Measurements from ENCODE around the gene SAXO2.

DNA sequence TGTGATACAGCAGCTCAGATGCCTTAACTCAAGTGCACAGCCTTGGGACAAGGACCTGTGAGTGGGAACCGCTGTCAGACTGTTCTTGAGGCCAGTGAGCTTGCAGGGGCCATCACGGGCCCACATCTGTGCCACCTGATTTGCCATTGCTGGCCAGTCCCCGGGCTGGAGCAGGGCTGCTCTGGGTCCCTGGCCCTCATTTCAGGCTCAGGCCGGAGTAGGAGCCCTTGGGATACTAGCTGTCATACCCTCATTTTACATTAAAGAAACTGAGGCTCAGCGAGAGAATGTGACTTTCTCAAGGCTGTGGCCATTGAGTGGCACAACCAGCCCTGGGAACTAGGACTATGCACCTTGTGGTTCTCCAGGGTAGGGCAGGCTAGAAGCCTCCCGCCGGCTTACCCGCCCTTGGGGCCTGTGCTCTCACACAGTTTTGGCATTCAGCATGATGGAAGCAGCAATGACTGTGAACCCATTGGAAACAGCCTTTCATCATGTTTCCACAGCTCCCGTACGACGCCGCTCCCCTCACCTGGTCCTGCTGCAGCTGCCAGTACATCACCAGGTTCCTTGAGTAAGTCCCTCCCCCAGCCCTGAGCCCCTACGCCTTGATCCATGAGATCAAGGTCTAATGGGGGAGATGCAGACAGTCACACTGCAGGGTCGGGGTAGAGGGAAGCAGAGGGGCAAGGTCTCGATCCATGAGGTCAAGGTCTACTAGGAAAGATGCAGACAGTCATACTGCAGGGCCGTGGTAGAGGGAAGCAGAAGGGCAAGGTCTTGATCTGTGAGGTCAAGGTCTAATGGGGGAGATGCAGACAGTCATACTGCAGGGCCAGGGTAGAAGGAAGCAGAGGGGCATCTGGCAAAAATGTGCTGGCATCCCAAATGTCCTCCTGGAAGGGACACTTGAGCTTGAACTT, 44.4 kb downstream of the SAXO2 start:
- TF ChIP-seq, protein P1, sequence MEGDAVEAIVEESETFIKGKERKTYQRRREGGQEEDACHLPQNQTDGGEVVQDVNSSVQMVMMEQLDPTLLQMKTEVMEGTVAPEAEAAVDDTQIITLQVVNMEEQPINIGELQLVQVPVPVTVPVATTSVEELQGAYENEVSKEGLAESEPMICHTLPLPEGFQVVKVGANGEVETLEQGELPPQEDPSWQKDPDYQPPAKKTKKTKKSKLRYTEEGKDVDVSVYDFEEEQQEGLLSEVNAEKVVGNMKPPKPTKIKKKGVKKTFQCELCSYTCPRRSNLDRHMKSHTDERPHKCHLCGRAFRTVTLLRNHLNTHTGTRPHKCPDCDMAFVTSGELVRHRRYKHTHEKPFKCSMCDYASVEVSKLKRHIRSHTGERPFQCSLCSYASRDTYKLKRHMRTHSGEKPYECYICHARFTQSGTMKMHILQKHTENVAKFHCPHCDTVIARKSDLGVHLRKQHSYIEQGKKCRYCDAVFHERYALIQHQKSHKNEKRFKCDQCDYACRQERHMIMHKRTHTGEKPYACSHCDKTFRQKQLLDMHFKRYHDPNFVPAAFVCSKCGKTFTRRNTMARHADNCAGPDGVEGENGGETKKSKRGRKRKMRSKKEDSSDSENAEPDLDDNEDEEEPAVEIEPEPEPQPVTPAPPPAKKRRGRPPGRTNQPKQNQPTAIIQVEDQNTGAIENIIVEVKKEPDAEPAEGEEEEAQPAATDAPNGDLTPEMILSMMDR (conservative IDR thresholded peaks at IDR 0.05; ENCODE audit: low read depth, low read length): no peak
- no peak for TF ChIP-seq EZH2 (IDR thresholded peaks at IDR 0.05; ENCODE audit: borderline replicate concordance, low read depth, low read length, poor library complexity, severe bottlenecking)

Data from A673 (cell line).